T-cell (primary cell): Measurements from ENCODE around the gene SATB1. TPM values are rescaled to one million over a fixed set of nuclear protein-coding genes. Genes with fewer than 3 reads are reported as not detected.

Source experiments
- ATAC-seq, 4 experiments: fragments of 200-7000 bp in 3 of 4; fragments of 150-1000 bp in 1 of 4; cut with Tn5 transposase; replicated peaks in 1 of 4; 1 replicate in 3 of 4; 2 replicates in 1 of 4; pipeline ENCODE4 v1.10.0; 2021; ENCODE audit warnings: moderate library complexity in 3 of 4, mild to moderate bottlenecking in 2 of 4, moderate number of reproducible peaks in 1 of 4
- CTCF ChIA-PET, 2 donors: fragments of 300-600 bp; sonication (Branson Sonifier 250); formaldehyde crosslinking; loops; one replicate each; lab custom pipeline; 2022; ENCODE audit warnings: antibody characterized with exemption in 2 of 2; lab: Charles Lee
- POLR2A ChIA-PET, 2 donors: fragments of 300-600 bp; sonication (Branson Sonifier 250); formaldehyde crosslinking; loops; one replicate each; lab custom pipeline; 2022; ENCODE audit warnings: antibody characterized with exemption in 2 of 2; lab: Charles Lee
- DNase-seq, 35 experiments: peaks; one replicate each; pipeline versions ENCODE4 v3.0.0 to v3.0.0-alpha.2; 2013 to 2023
- H3K27ac ChIP-seq: one replicate; pipeline ENCODE4 v1.5.1; 2013; ENCODE audit warnings: low read length
- H3K27me3 ChIP-seq, 2 experiments: replicated peaks in 1 of 2; 1 replicate in 1 of 2; 2 replicates in 1 of 2; pipeline versions ENCODE4 v1.6.1 to v1.7.0; 2013; ENCODE audit warnings: low read length in 1 of 2, mixed read lengths in 1 of 2; ENCODE audit not compliant: control insufficient read depth in 2 of 2, insufficient read depth in 2 of 2; ENCODE audit errors: extremely low read depth in 1 of 2
- H3K36me3 ChIP-seq, 2 donors: 1 replicate in 1 of 2; 2 replicates in 1 of 2; pipeline versions ENCODE4 v1.6.1 to v1.7.0; 2013; ENCODE audit warnings: low read length in 1 of 2; ENCODE audit not compliant: control insufficient read depth in 2 of 2, insufficient read depth in 1 of 2; ENCODE audit errors: extremely low read depth in 1 of 2
- H3K4me1 ChIP-seq, 2 experiments: 1 replicate in 1 of 2; 2 replicates in 1 of 2; pipeline versions ENCODE4 v1.6.1 to v1.7.0; 2013; ENCODE audit warnings: low read length in 2 of 2, mixed read lengths in 1 of 2; ENCODE audit not compliant: insufficient read depth in 2 of 2, control insufficient read depth in 1 of 2; ENCODE audit errors: extremely low read depth in 1 of 2
- H3K4me3 ChIP-seq, 2 donors: 1 replicate in 1 of 2; 2 replicates in 1 of 2; pipeline versions ENCODE4 v1.5.1 to v1.7.0; 2013; ENCODE audit warnings: mild to moderate bottlenecking in 2 of 2, low read length in 1 of 2, moderate library complexity in 1 of 2; ENCODE audit not compliant: control insufficient read depth in 1 of 2; ENCODE audit errors: extremely low read depth in 1 of 2
- H3K9me3 ChIP-seq: 2 replicates; pipeline ENCODE4 v1.7.0; 2013
- H3K27ac Mint-ChIP-seq, 2 donors: one replicate each; pipeline ENCODE4 v1.8.0; 2020 to 2021; ENCODE audit warnings: mild to moderate bottlenecking in 2 of 2, mixed read lengths in 2 of 2
- H3K27me3 Mint-ChIP-seq, 2 donors: one replicate each; pipeline ENCODE4 v1.8.0; 2021 to 2022; ENCODE audit warnings: mixed read lengths in 2 of 2
- H3K36me3 Mint-ChIP-seq: one replicate; pipeline ENCODE4 v1.8.0; 2021; ENCODE audit warnings: mixed read lengths
- H3K4me1 Mint-ChIP-seq, 3 donors: one replicate each; pipeline ENCODE4 v1.8.0; 2020 to 2022; ENCODE audit warnings: mixed read lengths in 3 of 3, mild to moderate bottlenecking in 1 of 3
- H3K4me3 Mint-ChIP-seq, 3 donors: one replicate each; pipeline ENCODE4 v1.8.0; 2020 to 2022; ENCODE audit warnings: mild to moderate bottlenecking in 3 of 3, mixed read lengths in 3 of 3, moderate library complexity in 3 of 3
- H3K9me3 Mint-ChIP-seq, 3 donors: one replicate each; pipeline ENCODE4 v1.8.0; 2020 to 2022; ENCODE audit warnings: mixed read lengths in 3 of 3
- WGBS: methylation state at CpG from one replicate; pipeline ENCODE4 v1.1.5; 2013; ENCODE audit warnings: missing lambda C conversion rate; ENCODE audit not compliant: insufficient coverage; 5-methylcytosine and 5-hydroxymethylcytosine counted together
- total RNA-seq, 35 experiments: library from RNA in 6 of 35; stranded (reverse) in 6 of 35; fragments of 120-200 nt in 1 of 35; gene quantifications; one replicate each; pipeline versions ENCODE4 v1.2.1 to v1.2.4 and lab custom pipeline; 2013 to 2026

Gene SATB1
- total RNA-seq, 5 donors from 2014 or later (not counting 1 experiment from before 2014, with no cell fraction given), result 204 to 417 (median 282) TPM

- DNase-seq (peak in 1 of 35 experiments; percentile 36), ATAC-seq (peak in 1 of 4 experiments; percentile 20)
- CTCF ChIA-PET, result interaction anchor here (0.5 to 0.8 kb wide), 2 partner anchors 40 to 319 kb away, joined by 3 to 4 read pairs; no protein-coding TSS in a partner anchor
- H3K9me3 Mint-ChIP-seq, result no peaks in the 10 kb centered on the region
- Histone ChIP-seq H3K27me3 (no peaks in the 10 kb centered on the region), H3K9me3 (no peaks in the 10 kb centered on the region), H3K4me1 (peaks cover 4 to 82% of the 10 kb centered on the region in 2 experiments), H3K4me3 (no peak overlapping the region), H3K36me3 (peaks cover 4 to 35% of the 10 kb centered on the region in 2 donors), H3K27ac (no peak overlapping the region)
- peak overlapping the region in 2 of 3 donors; percentile 28 to 47 for H3K4me3 Mint-ChIP-seq
- peaks cover 59% of the 10 kb centered on the region for H3K36me3 Mint-ChIP-seq
- no peaks in the 10 kb centered on the region for H3K27me3 Mint-ChIP-seq
- peak overlapping the region; percentile 72 to 87 for H3K27ac Mint-ChIP-seq
- POLR2A ChIA-PET, result interaction anchor here in 1 of 2 donors (1.4 kb wide), 1 partner anchor 9 kb away, joined by 4 read pairs; no protein-coding TSS in a partner anchor
- peaks cover 84 to 89% (median 85%) of the 10 kb centered on the region in 3 donors for H3K4me1 Mint-ChIP-seq
- WGBS, result no CpG with 5 or more reads among the region's 2 CpGs
Observed at GRCh38 chr3:18393906-18394305, 31.2 kb downstream of the SATB1 start.

- H3K4me3 Mint-ChIP-seq, result peak overlapping the region in 2 of 3 donors; percentile 12 to 34
- no CpG with 5 or more reads among the region's 3 CpGs for WGBS
- no peaks in the 10 kb centered on the region for H3K27me3 ChIP-seq
- no peaks in the 10 kb centered on the region for H3K9me3 Mint-ChIP-seq
- peaks cover 0 to 34% of the 10 kb centered on the region in 2 donors for H3K36me3 ChIP-seq
- no peaks in the 10 kb centered on the region for H3K27me3 Mint-ChIP-seq
- POLR2A ChIA-PET, result interaction anchor here (0.6 to 0.9 kb wide), 3 partner anchors 11 to 21 kb away, joined by 3 to 5 read pairs (median 3); no protein-coding TSS in a partner anchor
- H3K27ac ChIP-seq, result peak overlapping the region; percentile 5
- ATAC-seq (no peak), DNase-seq (no peak)
- no peak overlapping the region for H3K4me3 ChIP-seq
- H3K4me1 ChIP-seq, result peaks cover 4 to 80% of the 10 kb centered on the region in 2 experiments
- no peaks in the 10 kb centered on the region for H3K9me3 ChIP-seq
- CTCF ChIA-PET, result interaction anchor here (0.7 to 3.1 kb wide), 13 partner anchors 9 to 368 kb away, joined by 3 to 24 read pairs (median 4); no protein-coding TSS in a partner anchor
- H3K27ac Mint-ChIP-seq, result peak overlapping the region; percentile 86 to 89
- H3K4me1 Mint-ChIP-seq, result peaks cover 75 to 84% (median 75%) of the 10 kb centered on the region in 3 donors
- peaks cover 48% of the 10 kb centered on the region for H3K36me3 Mint-ChIP-seq
Observed at GRCh38 chr3:18390024-18390660, 35.0 kb downstream of the SATB1 start.

GRCh38 chr3:18389108-18389733, 35.9 kb downstream of the SATB1 start:
- H3K4me1 ChIP-seq, result peaks cover 0 to 79% of the 10 kb centered on the region in 2 experiments
- peaks cover 72 to 83% (median 75%) of the 10 kb centered on the region in 3 donors for H3K4me1 Mint-ChIP-seq
- CTCF ChIA-PET, result interaction anchor here (0.6 to 3.1 kb wide), 30 partner anchors 8 to 515 kb away, joined by 3 to 24 read pairs (median 4); no protein-coding TSS in a partner anchor

GRCh38 chr3:18386274-18386890, 38.8 kb downstream of the SATB1 start:
- DNase-seq (no peak), ATAC-seq (no peak)
- H3K4me1 Mint-ChIP-seq, result peaks cover 65 to 76% (median 66%) of the 10 kb centered on the region in 3 donors
- peaks cover 5 to 72% of the 10 kb centered on the region in 2 experiments for H3K4me1 ChIP-seq
- peaks cover 0 to 20% of the 10 kb centered on the region in 2 donors for H3K36me3 ChIP-seq
- no peak overlapping the region for H3K27ac ChIP-seq
- no peak overlapping the region for H3K4me3 ChIP-seq
- no peaks in the 10 kb centered on the region for H3K27me3 Mint-ChIP-seq
- peaks cover 32% of the 10 kb centered on the region for H3K36me3 Mint-ChIP-seq
- peak overlapping the region in 1 of 2 donors; percentile 22 for H3K27ac Mint-ChIP-seq
- 71% methylated on average over 5 of the region's 9 CpGs for WGBS
- H3K9me3 ChIP-seq, result no peaks in the 10 kb centered on the region
- ChIA-PET POLR2A (interaction anchor here (0.6 to 1.2 kb wide), 5 partner anchors 10 to 142 kb away, joined by 3 to 5 read pairs (median 3); no protein-coding TSS in a partner anchor), CTCF (interaction anchor here in 1 of 2 donors (0.6 to 1.5 kb wide), 2 partner anchors 8 to 52 kb away, joined by 3 to 4 read pairs; no protein-coding TSS in a partner anchor)
- no peaks in the 10 kb centered on the region for H3K9me3 Mint-ChIP-seq
- H3K27me3 ChIP-seq, result no peaks in the 10 kb centered on the region
- peak overlapping the region in 1 of 3 donors; percentile 35 for H3K4me3 Mint-ChIP-seq

More at GRCh38 chr3:18389108-18389733, 35.9 kb downstream of the SATB1 start:
- H3K36me3 Mint-ChIP-seq, result peaks cover 40% of the 10 kb centered on the region
- Histone ChIP-seq H3K27ac (no peak overlapping the region), H3K36me3 (peaks cover 0 to 27% of the 10 kb centered on the region in 2 donors), H3K27me3 (no peaks in the 10 kb centered on the region), H3K9me3 (no peaks in the 10 kb centered on the region), H3K4me3 (no peak overlapping the region)
- H3K4me3 Mint-ChIP-seq, result peak overlapping the region in 1 of 3 donors; percentile 35
- no peaks in the 10 kb centered on the region for H3K27me3 Mint-ChIP-seq
- peak in 15 of 35 experiments; percentile 0 to 69 (median 29) for DNase-seq
- POLR2A ChIA-PET, result interaction anchor here (0.7 to 1.1 kb wide), 4 partner anchors 9 to 596 kb away, joined by 3 to 9 read pairs (median 4); no protein-coding TSS in a partner anchor
- ATAC-seq, result peak in 2 of 4 experiments; percentile 23 to 47
- no CpG with 5 or more reads among the region's 2 CpGs for WGBS
- no peaks in the 10 kb centered on the region for H3K9me3 Mint-ChIP-seq
- peak overlapping the region in 1 of 2 donors; percentile 86 for H3K27ac Mint-ChIP-seq

GRCh38 chr3:18385706-18386105, 39.4 kb downstream of the SATB1 start:
- H3K36me3 Mint-ChIP-seq, result peaks cover 34% of the 10 kb centered on the region
- no CpG with 5 or more reads among the region's 4 CpGs for WGBS
- Histone ChIP-seq H3K9me3 (no peaks in the 10 kb centered on the region), H3K4me3 (no peak overlapping the region), H3K4me1 (peaks cover 5 to 71% of the 10 kb centered on the region in 2 experiments), H3K36me3 (peaks cover 0 to 25% of the 10 kb centered on the region in 2 donors), H3K27me3 (no peaks in the 10 kb centered on the region), H3K27ac (no peak overlapping the region)
- DNase-seq, result no peak
- CTCF ChIA-PET, result interaction anchor here in 1 of 2 donors (0.6 to 1.5 kb wide), 2 partner anchors 8 to 53 kb away, joined by 3 to 4 read pairs; no protein-coding TSS in a partner anchor
- H3K4me1 Mint-ChIP-seq, result peaks cover 68 to 80% (median 69%) of the 10 kb centered on the region in 3 donors
- POLR2A ChIA-PET, result interaction anchor here (0.5 to 1.2 kb wide), 7 partner anchors 10 to 1482 kb away, joined by 3 to 6 read pairs (median 3); no protein-coding TSS in a partner anchor
- H3K27ac Mint-ChIP-seq, result no peak overlapping the region
- no peaks in the 10 kb centered on the region for H3K27me3 Mint-ChIP-seq
- no peaks in the 10 kb centered on the region for H3K9me3 Mint-ChIP-seq
- no peak overlapping the region for H3K4me3 Mint-ChIP-seq
- no peak for ATAC-seq
